Inflammatory macrophage treated with lipopolysaccharide for 4 hours (primary cell): ENCODE results near the gene NOTCH1.

ENCODE experiments used
- DNase-seq: peaks from one replicate; pipeline ENCODE4 v3.0.0-alpha.2; 2020

NOTCH1 gene

DNA sequence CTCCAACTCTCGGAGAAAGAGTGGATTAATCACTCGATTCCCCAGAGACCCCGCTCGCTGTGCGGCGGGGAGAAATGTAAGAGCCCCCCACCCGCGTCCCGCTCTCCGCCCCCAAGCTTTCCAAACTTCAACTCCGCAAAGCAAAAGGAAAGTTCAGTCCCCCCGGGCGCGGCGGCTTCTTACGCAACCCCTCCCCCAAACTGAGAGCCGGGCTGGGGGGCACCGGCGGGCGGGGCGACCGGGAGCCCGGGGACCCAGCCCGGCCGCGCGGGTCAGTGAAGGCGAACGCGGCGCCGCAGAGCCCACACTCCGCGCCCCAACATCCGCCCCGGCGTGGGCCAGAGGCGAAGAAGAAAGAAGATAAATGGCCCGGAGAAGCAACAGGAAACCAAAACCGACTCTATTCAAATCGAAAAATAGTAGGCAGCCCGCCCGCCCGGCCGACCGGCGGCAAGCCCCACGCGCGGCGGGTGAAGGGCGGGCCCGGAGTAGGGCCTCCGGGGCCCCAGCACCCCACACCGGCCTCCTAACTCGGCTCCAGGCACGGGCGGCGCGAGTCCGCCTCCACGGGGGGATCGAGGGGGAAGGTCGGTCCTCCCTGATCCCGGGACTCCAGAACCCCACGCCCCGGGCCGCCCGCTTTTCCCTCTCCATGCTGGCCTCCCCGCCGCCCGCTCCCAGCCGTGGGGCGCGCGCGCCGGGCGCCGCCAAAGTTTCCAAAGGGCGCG lies 720 bp downstream of the NOTCH1 start:
- peak; percentile 58 for DNase-seq

- peak; percentile 37 for DNase-seq
Measured at GRCh38 chr9:136544548-136544963, 1.3 kb downstream of the NOTCH1 start.

- no peak for DNase-seq
Measured at GRCh38 chr9:136543830-136544547, 1.9 kb downstream of the NOTCH1 start.

- DNase-seq, result no peak
Measured at GRCh38 chr9:136543280-136543679, 2.6 kb downstream of the NOTCH1 start.

- no peak for DNase-seq
Measured at GRCh38 chr9:136542241-136543040, 3.4 kb downstream of the NOTCH1 start.

DNA sequence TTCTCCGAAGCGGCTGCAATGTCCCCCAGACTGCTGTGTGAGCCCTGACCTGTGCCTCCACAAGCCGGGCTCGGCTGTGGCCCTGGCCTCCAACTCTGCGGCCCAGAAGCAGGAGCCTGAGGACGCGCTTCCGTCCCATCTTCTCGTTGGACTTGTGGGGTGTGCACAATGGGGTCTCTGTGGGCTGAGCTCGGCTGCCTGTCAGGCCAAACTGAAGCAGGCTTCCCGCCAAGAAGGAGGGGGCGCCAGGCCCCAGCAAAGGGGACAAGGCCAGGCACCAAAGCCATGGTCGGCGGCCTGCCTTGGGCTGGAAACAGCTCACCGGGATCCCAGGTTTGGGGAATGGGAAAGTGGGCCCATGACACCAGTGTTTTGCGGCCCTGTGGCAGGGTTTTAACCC lies 4.1 kb downstream of the NOTCH1 start:
- DNase-seq, result no peak

DNA sequence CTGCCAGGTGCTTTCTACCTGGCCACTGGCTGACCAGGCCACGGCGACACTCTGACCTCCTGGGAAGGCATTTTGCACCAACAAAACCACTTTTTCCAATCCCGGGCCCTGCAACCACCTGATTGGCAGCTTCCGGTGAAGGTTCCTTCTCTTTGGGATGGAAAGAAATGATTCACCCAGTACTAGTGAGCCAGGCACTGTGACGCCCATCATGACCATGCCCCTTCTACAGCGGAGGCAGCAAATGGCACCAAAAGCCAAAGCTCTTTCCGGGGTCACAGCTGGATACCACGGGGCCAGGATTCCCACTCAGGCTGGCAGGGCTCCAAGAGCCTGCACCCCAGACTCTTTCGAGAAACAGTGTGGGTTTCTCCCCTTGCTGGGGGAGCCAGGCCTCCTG lies 4.7 kb downstream of the NOTCH1 start:
- DNase-seq, result no peak

- peak; percentile 98 for DNase-seq
Measured at GRCh38 chr9:136539427-136540421, 6.1 kb downstream of the NOTCH1 start.

GRCh38 chr9:136538599-136539426 lies 7.0 kb downstream of the NOTCH1 start:
- DNase-seq, result peak; percentile 42

- no peak for DNase-seq
Measured at GRCh38 chr9:136537896-136538598, 7.8 kb downstream of the NOTCH1 start.

DNA sequence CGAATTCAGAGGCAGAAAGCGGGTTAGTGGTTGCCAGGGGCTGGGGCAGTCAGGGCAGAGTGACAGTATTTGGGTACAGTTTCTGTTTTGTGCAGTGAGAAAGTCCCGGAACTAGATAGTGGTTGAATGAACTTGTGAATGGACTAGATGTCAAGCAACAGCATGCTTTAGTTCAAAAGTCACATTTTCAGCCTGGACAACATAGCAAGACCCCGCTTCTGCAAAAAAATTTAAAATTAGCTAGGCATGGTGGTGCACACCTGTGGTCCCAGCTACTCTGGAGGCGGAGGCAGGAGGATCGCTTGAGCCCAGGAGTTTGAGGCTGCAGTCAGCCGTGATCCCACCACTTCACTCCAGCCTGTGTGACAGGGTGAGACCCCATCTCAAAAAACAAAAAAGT lies 8.4 kb downstream of the NOTCH1 start:
- DNase-seq, result no peak

GRCh38 chr9:136536721-136537241 lies 9.1 kb downstream of the NOTCH1 start:
- DNase-seq, result no peak

- no peak for DNase-seq
Measured at GRCh38 chr9:136536051-136536720, 9.7 kb downstream of the NOTCH1 start.

DNA sequence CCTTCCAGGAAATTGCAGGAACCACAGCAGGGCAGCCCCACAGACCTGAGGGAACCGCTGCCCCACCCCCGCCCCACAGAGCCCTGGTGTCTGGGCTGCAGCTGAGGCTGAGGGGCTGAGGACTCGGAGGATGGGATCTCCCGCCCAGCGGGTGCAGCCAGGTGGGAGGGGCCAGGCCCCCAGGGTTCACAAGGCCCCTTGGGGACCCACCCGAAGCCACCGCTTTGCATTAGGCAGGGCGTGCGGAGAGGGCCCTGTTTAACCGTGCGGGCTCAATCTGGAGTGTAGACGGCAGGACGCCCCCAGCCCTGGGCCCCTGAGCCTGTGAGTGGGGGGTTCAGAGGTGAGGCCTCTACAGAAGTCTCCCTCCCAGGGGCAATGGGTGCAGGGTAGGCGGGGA lies 10.8 kb downstream of the NOTCH1 start:
- no peak for DNase-seq

- no peak for DNase-seq
Measured at GRCh38 chr9:136534366-136534765, 11.5 kb downstream of the NOTCH1 start.

GRCh38 chr9:136533775-136534157 lies 12.1 kb downstream of the NOTCH1 start:
- DNase-seq, result peak; percentile 88

GRCh38 chr9:136532799-136533774 lies 12.8 kb downstream of the NOTCH1 start:
- no peak for DNase-seq
